HG02642 (cell line): ENCODE data around the gene VSX2.
A peak's percentile ranks its signal among the peaks of the same experiment; 100 is the strongest.

Source experiments
- ATAC-seq: cut with Tn5 transposase; IDR thresholded peaks from one replicate; pipeline ENCODE4 v1.9.1; 2021; ENCODE audit warnings: mild to moderate bottlenecking; ENCODE audit not compliant: unreplicated experiment, poor library complexity

Gene VSX2

DNA sequence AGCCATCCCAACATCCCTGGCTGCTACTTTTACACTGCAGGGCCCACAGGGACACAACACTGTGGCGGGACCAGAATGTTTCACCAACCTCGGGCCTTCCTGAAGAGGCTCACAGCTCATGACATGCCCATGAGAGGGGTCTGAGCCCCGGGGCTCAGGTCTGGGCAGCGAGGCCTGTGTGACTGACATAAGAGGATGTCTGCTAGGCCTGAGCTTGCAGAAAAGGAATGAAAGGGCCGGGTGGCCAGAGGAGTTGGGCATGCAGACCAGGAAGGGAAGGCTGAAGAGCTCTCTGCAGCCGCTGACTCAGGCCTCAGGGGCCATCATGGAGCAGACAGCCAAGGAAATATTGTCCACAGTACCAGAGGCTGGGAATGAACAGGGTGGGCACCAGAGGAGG is 18.3 kb upstream of the VSX2 start:
- ATAC-seq: no peak

- ATAC-seq: no peak
These were observed 17.5 kb upstream of the VSX2 start for GRCh38 chr14:74221741-74222140.

DNA sequence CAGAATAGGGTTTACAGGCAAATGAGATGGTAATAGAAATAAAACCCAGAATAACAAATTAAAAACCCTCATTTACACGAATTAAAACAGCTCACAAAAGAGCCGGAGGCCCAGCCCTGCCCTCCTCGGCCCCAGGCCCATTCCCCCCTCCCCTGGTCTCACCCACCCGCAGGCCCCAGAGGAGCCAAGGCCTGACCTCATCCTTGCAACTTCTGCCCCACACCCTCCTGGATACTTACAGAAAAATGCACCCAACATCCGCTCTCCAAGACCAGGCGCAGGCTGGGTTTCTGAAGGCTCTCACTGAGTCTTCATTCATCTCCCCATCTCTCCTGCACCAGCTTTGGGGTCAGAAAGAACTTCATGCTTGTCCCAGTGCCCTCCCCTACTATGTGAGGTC is 16.2 kb upstream of the VSX2 start:
- no peak for ATAC-seq

DNA sequence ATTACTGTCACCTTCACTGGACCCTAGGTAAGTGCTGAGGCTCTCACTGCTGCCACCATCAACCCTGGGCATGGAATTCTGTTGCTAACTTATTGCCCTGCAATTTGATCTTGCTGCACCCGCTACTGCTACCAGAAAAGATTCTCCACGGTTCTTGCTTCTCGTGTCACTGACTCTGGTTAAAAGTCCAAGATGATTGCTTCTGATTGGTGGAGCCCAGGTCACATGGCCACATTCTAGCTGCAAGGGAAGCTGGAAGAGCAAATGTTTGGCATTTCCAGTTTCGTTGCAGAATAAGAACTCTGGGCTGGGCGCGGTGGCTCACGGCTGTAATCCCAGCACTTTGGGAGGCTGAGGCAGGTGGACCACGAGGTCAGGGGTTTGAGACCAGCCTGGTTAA is 7.5 kb upstream of the VSX2 start:
- ATAC-seq: no peak

DNA sequence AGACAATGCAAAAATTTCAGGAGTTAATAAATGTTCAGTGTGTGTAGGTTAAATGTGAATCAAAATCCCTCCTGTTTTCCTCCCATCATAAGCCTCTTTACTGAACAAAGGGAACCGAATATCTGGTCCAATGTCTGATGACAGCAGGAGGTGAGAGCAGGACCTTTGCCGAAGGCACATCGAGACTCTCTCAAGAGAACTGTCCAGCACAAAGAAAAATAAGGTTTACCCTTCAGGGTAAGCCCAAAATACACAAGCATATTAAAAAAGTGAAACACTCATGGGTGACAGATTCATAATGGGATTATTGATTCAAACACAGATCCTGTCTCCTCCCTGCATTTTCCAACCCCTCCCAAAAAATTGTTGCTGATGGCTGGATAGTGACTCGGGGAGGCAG is 4.2 kb upstream of the VSX2 start:
- no peak for ATAC-seq

GRCh38 chr14:74237441-74237840 is 1.8 kb upstream of the VSX2 start:
- no peak for ATAC-seq

- no peak for ATAC-seq
These were observed 872 bp downstream of the VSX2 start for GRCh38 chr14:74239848-74240793.

DNA sequence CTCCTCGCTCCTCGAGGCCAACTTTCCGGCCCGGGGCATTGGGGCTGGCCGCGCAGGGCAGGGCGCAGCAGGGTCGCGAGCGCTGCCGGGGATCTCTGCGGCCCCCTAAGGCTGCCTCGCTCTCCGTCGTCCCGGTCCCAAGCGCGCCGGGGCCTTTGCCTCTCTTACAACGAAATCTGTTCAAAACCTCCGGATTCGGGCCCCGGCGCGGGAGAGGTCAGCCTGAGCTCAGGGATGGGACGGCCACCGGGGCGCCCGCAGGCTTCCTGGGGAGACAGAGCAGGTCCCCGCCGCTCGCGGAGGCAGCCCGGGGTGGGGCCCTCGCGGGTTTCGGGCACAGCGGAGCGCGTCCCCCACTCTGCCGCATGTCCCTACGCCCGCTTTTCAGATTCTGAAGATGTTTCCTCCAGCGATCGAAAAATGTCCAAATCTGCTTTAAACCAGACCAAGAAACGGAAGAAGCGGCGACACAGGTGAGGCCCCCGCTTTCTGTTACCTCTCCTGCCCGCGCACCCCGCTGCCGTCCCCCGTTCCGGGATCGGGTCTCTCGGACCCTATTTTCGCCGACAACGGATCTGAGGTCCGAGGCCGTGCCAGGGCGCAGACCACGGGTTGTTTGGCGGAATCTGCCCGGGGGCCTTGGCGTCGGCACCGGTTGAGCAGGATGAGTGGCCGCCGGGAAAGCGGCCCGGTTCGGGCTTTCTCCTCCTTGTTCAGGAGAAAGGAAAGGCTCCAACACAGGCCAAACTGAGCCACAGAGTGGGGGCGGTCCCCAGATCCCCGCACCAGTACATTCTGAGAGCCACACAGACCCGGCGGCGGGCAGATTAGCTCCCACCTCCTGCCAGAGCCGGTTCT is 1.8 kb downstream of the VSX2 start:
- ATAC-seq: no peak

- no peak for ATAC-seq
These were observed 2.4 kb downstream of the VSX2 start for GRCh38 chr14:74241652-74242017.

- no peak for ATAC-seq
These were observed 3.0 kb downstream of the VSX2 start for GRCh38 chr14:74242021-74242779.

- no peak for ATAC-seq
These were observed 3.5 kb downstream of the VSX2 start for GRCh38 chr14:74242780-74243042.

DNA sequence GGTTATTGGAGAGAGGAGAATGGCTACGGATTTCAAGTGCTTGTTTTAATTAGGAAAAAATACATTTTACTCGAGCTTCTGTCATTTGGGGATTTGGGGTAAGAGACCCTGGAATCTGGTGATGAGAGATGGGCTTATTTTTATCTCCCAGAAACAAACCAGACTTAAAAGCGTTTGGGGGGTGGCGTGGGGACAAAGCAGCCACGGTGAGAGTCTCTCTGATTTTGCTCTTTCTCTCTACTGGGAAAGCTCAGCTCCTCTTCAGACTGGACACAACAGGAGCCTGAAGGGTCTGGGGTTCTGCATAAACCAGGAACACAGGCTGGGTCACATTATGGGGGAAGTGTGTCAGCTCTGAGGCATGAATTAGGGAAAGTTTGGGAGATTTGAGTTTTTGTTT is 3.8 kb downstream of the VSX2 start:
- no peak for ATAC-seq

DNA sequence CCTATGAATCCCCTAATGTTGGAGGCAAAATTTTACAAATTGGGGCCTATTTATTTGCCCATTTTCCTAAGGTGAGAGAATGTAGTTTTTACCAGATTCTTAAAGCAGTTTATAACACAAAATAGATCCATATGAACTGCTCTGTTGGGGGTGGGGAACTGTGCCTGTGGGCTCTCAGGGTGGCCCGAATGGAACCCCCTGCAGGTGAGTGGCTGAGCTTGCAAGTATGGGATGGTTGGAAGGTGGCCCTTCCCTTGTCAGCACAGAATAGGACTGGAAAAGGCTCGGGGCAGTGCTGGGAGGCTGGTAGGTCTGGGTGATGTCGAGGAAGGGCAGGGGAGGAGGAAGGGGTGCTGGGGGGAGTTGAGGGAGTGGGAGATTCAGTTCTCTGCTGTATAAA is 4.9 kb downstream of the VSX2 start:
- no peak for ATAC-seq

- no peak for ATAC-seq
These were observed 6.0 kb downstream of the VSX2 start for GRCh38 chr14:74245292-74245691.

GRCh38 chr14:74246542-74246941 is 7.3 kb downstream of the VSX2 start:
- ATAC-seq: no peak

DNA sequence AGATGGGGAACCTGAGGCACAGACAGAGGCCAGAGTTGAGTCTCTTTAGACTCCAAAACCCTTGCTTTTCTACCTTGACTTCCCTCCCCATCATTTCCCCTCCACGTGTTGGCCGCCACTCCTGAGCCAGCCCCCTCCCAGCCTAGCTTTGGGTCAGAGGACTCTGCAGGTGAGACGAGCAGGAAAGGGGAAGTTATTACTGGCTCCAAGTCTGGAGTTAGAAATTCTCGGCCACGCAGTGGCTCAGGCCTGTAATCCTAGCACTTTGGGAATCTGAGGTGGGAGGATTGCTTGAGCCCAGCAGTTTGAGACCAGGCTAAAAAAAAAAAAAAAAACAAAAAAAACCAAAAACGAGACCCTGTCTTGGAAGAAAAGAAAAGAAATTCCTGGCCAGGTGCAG is 8.8 kb downstream of the VSX2 start:
- ATAC-seq: no peak

DNA sequence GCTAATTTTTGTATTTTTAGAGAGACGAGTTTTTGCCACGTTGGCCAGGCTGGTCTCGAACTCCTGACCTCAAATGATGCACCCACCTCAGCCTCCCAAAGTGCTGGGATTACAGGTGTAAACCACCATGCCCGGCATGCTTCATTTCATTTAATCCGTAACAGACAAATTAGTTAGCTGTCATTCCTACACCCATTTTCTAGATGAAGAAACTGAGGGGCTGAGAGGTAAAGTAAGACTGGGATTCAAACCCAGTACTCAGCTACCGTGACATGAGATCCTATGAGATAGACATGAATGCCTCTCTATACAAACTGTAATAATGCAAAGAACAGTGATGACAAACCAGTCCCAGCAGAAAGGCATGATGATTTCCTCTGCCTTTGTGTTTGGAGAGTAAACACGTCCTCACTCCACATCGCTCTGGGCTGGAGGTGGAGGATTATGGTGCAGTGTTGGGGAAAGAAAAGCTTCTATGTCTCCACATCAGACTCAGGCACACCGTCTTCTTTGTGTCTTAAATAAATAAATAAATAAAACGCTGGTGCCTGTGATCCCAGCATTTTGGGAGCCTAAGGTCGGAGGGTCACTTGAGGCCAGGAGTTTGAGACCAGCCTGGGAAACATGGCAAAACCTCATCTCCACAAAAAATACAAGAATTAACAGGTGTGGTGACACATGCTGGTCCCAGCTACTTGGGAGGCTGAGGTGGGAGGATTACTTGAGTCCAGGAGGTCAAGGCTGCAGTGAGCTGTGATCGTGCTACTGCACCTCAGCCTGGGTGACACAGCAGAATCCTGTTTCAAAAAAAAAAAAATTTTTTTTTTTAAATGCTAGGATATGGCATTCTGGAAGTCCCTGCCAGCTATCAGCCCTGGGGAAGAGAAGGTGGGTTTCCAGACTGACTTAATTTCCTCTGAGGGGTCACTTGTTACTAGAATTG is 10.5 kb downstream of the VSX2 start:
- no peak for ATAC-seq

GRCh38 chr14:74255281-74255680 is 16.0 kb downstream of the VSX2 start:
- no peak for ATAC-seq

- ATAC-seq: peak; percentile 83
These were observed 18.1 kb downstream of the VSX2 start for GRCh38 chr14:74257078-74257940.
